ENCODE measurements around the gene NR2C2AP.
"Not testable (repeated sequence)": the region's sequence is repeated elsewhere in the genome, so short reads cannot be mapped to it uniquely, and the experiment has no call there.

The NR2C2AP gene

DNA sequence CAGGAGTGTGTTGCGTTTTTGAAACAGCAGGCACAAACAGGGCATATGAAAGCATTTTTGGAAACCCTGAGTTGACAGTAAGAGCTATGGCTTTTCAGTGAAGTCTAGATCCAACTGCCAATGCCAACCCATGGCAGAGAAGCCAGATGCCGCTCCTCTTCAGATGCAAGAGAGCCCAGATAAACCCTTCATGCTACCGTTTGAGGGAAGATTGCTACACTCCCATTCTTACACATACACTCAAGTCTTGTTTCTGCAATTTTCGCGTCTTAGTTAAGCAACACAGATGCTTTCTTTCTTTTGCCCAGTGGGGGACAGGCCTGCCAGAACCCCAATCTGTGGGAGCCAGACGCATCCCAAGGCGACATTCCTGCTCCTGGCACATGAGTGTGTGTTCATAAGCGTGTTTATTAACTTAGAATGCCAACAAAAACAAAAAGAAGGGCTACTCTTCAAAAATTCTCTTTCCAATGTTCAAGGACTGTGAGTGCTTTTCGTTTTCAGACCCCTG lies 21.7 kb downstream of the NR2C2AP start:
- no peak for TF ChIP-seq CTCF (IDR thresholded peaks at IDR 0.05; ENCODE audit: low read depth, low read length)
- no peak overlapping the region for H3K4me3 ChIP-seq (ENCODE audit: low read depth, low read length)

- no peak overlapping the region for H3K4me3 ChIP-seq (ENCODE audit: low read depth, low read length)
- no peak for TF ChIP-seq CTCF (IDR thresholded peaks at IDR 0.05; ENCODE audit: low read depth, low read length)
These were observed 23.4 kb downstream of the NR2C2AP start for GRCh38 chr19:19179548-19180441.

DNA sequence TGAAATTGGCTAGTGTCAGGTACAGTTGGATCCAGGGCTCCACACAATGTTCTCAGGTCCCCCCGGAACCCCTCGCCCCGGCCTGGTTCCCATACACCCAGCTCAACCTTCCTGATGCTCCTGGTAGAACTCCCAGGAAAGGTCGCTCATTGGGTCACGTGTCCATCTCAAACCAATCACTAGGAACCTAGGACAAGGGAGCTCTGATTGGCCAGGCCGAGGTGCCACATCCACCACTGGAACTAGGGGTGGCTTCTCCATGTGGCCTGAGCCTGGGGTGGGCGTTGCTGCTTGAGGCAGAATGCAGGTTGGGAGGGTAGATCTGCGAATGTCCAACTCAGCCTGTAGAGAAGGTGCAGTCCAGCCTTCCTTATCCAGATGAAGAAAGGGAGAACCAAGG lies 26.3 kb downstream of the NR2C2AP start:
- TF ChIP-seq CTCF (IDR thresholded peaks at IDR 0.05; ENCODE audit: low read depth, low read length) = no peak
- no peak overlapping the region for H3K4me3 ChIP-seq (ENCODE audit: low read depth, low read length)

DNA sequence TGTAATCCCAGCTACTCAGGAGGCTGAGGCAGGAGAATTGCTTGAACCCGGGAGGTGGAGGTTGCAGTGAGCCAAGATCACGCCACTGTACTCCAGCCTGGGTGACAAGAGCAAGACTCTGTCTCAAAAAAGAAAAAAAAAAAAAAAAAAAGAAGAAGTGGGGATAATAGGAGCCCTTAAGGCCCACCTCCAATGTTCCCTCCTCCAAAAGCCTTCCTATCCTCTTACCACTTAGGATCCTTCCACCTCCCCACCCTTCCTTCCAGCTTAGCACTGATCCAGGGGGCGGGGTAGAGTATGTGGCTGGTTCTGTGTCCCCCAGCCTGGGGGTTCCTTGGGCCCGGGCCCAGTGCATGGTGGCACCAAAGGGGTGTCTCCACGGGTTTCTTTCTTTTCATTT lies 30.0 kb downstream of the NR2C2AP start:
- not testable (repeated sequence) for H3K4me3 ChIP-seq (ENCODE audit: low read depth, low read length)

GRCh38 chr19:19171821-19172532 lies 31.2 kb downstream of the NR2C2AP start:
- no peak for TF ChIP-seq CTCF (IDR thresholded peaks at IDR 0.05; ENCODE audit: low read depth, low read length)
- H3K4me3 ChIP-seq (ENCODE audit: low read depth, low read length) = no peak overlapping the region

- no peak for TF ChIP-seq CTCF (IDR thresholded peaks at IDR 0.05; ENCODE audit: low read depth, low read length)
- no peak overlapping the region for H3K4me3 ChIP-seq (ENCODE audit: low read depth, low read length)
These were observed 32.1 kb downstream of the NR2C2AP start for GRCh38 chr19:19170873-19171672.

GRCh38 chr19:19170053-19170872 lies 33.0 kb downstream of the NR2C2AP start, which contains the start of gene MEF2B:
MEF2B (minus strand) TSS chr19:19170263; CDS start chr19:19150735, 19,528 bp downstream.
- no peak for TF ChIP-seq CTCF (IDR thresholded peaks at IDR 0.05; ENCODE audit: low read depth, low read length)
- H3K4me3 ChIP-seq (ENCODE audit: low read depth, low read length) = no peak within 1 kb of the TSS

Measured in WI38 (cell line).